Mammary epithelial cell (primary cell): ENCODE data around the gene MAP3K5.
"Not testable (repeated sequence)": the region's sequence is repeated elsewhere in the genome, so short reads cannot be mapped to it uniquely, and the experiment has no call there.

ENCODE experiments used
- EZH2 ChIP-seq: IDR thresholded peaks from 2 replicates; pipeline ENCODE4 v1.6.1; 2012; ENCODE audit warnings: low read length, inconsistent platforms, borderline replicate concordance
- TF ChIP-seq, protein P1 (sequence below), 2 donors: IDR thresholded peaks in 1 of 2; conservative IDR thresholded peaks in 1 of 2; 2 replicates each; pipeline ENCODE4 v1.5.1; 2011 to 2012; ENCODE audit warnings: inconsistent platforms in 2 of 2, low read length in 2 of 2, mild to moderate bottlenecking in 2 of 2, control low read depth in 1 of 2, low read depth in 1 of 2; ENCODE audit not compliant: insufficient read depth in 1 of 2; ENCODE audit errors: extremely low read depth in 1 of 2

DNA sequence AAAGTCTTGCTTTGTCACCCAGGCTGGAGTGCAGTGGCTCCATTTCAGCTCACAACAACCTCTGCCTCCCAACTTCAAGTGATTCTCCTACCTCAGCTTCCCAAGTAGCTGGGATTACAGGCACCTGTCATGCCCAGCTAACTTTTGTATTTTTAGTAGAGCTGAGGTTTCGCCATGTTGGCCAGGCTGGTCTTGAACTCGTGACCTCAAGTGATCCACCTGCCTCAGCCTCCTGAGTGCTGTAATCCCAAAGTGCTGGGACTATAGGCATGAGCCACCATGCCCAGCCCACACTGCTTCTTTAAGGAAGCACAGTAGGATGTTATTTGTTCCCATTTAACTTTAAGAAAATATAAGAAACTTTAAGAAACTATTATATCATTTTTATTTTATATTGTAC lies 206.8 kb downstream of the MAP3K5 start:
- TF ChIP-seq, protein P1, sequence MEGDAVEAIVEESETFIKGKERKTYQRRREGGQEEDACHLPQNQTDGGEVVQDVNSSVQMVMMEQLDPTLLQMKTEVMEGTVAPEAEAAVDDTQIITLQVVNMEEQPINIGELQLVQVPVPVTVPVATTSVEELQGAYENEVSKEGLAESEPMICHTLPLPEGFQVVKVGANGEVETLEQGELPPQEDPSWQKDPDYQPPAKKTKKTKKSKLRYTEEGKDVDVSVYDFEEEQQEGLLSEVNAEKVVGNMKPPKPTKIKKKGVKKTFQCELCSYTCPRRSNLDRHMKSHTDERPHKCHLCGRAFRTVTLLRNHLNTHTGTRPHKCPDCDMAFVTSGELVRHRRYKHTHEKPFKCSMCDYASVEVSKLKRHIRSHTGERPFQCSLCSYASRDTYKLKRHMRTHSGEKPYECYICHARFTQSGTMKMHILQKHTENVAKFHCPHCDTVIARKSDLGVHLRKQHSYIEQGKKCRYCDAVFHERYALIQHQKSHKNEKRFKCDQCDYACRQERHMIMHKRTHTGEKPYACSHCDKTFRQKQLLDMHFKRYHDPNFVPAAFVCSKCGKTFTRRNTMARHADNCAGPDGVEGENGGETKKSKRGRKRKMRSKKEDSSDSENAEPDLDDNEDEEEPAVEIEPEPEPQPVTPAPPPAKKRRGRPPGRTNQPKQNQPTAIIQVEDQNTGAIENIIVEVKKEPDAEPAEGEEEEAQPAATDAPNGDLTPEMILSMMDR (conservative IDR thresholded peaks at IDR 0.05 in 1 of 2, IDR thresholded peaks at IDR 0.05 in 1 of 2; ENCODE audit: extremely low read depth in 1 of 2, insufficient read depth in 1 of 2, low read depth in 1 of 2, low read length in 2 of 2): not testable (repeated sequence)
- TF ChIP-seq EZH2: not testable (repeated sequence)
